ENCODE results near the gene ZCCHC7. TPM values are rescaled to one million over a fixed set of nuclear protein-coding genes. Genes with fewer than 3 reads are reported as not detected.

ZCCHC7 gene
- total and polyA plus RNA-seq, 9 of the 15 experiments (the other 6 are each of a cell fraction or from before 2014, with no cell fraction given), result 34.1 to 68.9 (median 48.8) TPM

DNA sequence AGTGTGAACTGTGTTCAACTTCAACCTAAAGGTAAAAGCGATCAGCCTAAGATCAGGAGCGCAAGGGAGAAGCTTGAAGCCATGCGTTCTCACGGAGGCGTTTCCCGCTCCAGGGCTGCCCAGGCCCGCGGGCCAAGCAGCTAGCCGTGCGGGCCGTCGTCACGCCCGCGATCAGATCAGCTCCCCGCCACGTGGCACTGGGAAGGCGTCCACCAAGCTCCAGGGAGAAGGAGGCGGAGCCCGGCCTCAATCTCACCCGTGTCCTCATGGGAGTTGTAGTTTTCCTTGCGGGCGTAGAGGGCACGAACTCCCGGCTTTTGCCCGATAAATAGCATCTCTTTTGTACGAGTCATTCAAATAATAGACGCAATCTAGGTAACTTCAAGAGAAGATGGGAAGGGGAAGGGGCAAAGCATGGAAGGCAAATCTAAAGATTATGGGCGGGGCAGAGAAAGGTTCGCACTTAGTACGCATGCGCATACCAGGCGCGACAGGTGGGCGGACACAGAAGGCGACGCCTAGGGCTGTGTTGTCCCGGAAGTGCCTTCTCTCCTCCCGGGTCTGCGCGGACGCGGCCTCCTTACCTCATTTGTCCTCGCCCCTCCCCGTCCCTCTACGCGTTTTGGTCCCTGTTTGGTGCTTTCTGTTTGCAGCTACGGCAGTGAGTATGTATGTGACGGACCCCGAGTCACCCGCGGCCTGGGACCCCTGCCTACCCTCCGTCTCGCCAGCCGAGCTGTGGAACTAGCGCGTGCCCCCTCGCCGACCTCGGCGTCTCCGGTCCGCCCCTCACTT lies 40.8 kb upstream of the ZCCHC7 start (continued):
- TF ChIP-seq KLF1 (tag; IDR thresholded peaks at IDR 0.05), result no peak
- TF ChIP-seq PURB (CRISPR knock-in tag; IDR thresholded peaks at IDR 0.05; ENCODE audit: low read depth), result no peak
- no peak for TF ChIP-seq CC2D1A (IDR thresholded peaks at IDR 0.05)
- no peak for TF ChIP-seq SMAD2 (IDR thresholded peaks at IDR 0.05; ENCODE audit: low read depth, low read length)
- TF ChIP-seq AFF4 (CRISPR knock-in tag; IDR thresholded peaks at IDR 0.05), result peak; percentile 91; the same call in 1 of the 2 replicates
- TF ChIP-seq ZNF274 (IDR thresholded peaks at IDR 0.05; ENCODE audit: borderline replicate concordance, low read depth, low read length), result no peak
- TF ChIP-seq ZBTB2 (IDR thresholded peaks at IDR 0.05), result peak; percentile 95
- 0 out of 4 replicates have a peak, but pooled peaks of 1 of the 2 experiments have one; percentile 1 for TF ChIP-seq SRF (CRISPR knock-in tag; IDR thresholded peaks at IDR 0.05)
- TF ChIP-seq MAFK (IDR thresholded peaks at IDR 0.05; ENCODE audit: low read length), result no peak
- no peak for TF ChIP-seq ATF4 (CRISPR knock-in tag; IDR thresholded peaks at IDR 0.05)
- no peak for TF ChIP-seq ELF4 (CRISPR knock-in tag; IDR thresholded peaks at IDR 0.05)
- TF ChIP-seq, protein P1, sequence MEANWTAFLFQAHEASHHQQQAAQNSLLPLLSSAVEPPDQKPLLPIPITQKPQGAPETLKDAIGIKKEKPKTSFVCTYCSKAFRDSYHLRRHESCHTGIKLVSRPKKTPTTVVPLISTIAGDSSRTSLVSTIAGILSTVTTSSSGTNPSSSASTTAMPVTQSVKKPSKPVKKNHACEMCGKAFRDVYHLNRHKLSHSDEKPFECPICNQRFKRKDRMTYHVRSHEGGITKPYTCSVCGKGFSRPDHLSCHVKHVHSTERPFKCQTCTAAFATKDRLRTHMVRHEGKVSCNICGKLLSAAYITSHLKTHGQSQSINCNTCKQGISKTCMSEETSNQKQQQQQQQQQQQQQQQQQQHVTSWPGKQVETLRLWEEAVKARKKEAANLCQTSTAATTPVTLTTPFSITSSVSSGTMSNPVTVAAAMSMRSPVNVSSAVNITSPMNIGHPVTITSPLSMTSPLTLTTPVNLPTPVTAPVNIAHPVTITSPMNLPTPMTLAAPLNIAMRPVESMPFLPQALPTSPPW (CRISPR knock-in tag; IDR thresholded peaks at IDR 0.05), result peak; percentile 49; the same call in 1 of the 2 replicates
- no peak for TF ChIP-seq CHD4 (IDR thresholded peaks at IDR 0.05; ENCODE audit: insufficient read depth, insufficient replicate concordance, low read depth, low read length, poor library complexity, severe bottlenecking)
- TF ChIP-seq ZNF778 (CRISPR knock-in tag; IDR thresholded peaks at IDR 0.05), result no peak
- TF ChIP-seq CBFA2T2 (conservative IDR thresholded peaks at IDR 0.05), result no peak
- TF ChIP-seq ZNF143 (CRISPR knock-in tag; IDR thresholded peaks at IDR 0.05), result peak; percentile 86
- no peak; the same call in 1 of the 2 replicates for TF ChIP-seq STAT5A (IDR thresholded peaks at IDR 0.05; ENCODE audit: borderline replicate concordance, low read length)
- peak; percentile 48; the same call in 1 of the 2 replicates for TF ChIP-seq HDAC2 (IDR thresholded peaks at IDR 0.05)
- TF ChIP-seq ZNF668 (CRISPR knock-in tag; IDR thresholded peaks at IDR 0.05), result no peak
- peak; percentile 53; the same call in 1 of the 2 replicates for TF ChIP-seq JUND (IDR thresholded peaks at IDR 0.05; ENCODE audit: borderline replicate concordance, low read depth, low read length)
- TF ChIP-seq JUND (tag; IDR thresholded peaks at IDR 0.05; ENCODE audit: borderline replicate concordance, low read depth, low read length), result peak; percentile 5; the same call in 1 of the 3 replicates
